IPS-NIHi7 (cell line): ENCODE results near the gene IL13.

Experiments used
- DNase-seq: peaks from one replicate; pipeline ENCODE4 v3.0.0; 2012; ENCODE audit warnings: mixed read lengths; ENCODE audit errors: extremely low spot score

Gene IL13

DNA sequence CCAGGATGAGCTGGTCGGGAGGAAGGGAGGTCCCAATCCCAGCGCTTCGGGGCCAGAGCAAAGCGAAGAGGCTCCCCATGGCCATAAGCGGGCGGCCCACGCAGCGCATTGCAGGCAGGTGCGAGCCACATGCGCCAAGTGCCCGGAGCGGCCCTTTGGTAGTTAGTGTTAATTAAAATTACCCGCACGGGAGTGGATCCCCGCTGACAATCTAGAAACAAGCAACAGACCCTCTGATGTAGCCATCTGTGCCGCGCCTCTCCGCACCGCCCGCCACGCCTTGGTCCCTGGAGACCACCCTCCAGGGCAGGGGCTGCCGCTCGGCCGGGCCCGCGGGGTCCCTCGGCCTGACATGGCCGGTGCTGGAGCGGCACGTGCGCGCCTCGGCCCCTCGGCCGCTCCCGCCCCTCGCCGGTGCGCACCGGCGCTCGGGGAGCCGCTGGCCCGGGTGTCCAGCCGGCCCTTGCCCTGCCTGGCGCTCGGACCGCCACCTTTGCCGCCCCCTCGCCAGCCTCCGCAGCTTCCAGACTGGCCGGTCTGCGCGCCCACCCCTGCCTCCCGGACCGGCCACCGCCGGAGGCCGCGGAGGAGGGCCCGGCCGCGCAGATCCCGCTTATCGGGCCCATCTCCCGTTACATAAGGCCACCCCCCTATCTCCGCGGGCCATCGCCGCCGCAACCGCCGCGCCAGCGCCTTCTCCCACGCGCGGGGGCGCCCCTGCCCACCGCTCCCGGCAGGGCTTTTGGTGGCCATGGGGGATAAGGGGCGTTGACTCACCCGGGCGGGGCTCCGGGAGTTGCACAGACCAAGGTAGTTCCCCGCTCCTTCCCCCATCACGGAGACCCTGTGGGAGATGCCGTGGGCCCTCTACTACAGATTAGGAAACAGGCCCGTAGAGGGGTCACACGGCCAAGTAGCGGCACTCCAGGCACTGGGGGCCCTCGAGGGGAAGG is 1.9 kb upstream of the IL13 start:
- DNase-seq, result peak; percentile 38

DNA sequence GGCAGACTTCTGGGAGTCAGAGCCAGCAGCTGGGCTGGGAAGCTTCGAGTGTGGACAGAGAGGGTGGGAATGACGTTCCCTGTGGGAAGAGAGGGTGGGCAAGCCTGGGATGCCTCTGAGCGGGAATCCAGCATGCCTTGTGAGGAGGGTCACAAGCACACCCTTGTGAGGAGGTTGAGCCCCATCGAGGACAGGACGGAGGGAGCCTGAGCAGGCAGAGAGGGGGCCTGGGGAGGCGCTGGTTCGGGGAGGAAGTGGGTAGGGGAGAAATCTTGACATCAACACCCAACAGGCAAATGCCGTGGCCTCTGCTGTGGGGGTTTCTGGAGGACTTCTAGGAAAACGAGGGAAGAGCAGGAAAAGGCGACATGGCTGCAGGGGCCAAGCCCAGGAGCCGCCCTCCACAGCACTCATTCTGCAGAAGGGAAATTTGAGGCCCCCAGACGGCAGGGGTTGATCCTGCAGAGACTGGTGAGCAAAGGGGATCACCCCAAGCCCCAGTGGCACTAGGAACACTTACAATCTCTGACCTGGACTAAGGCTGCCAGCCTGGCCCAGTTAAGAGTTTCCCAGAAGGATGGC is 1.1 kb upstream of the IL13 start:
- DNase-seq, result no peak

DNA sequence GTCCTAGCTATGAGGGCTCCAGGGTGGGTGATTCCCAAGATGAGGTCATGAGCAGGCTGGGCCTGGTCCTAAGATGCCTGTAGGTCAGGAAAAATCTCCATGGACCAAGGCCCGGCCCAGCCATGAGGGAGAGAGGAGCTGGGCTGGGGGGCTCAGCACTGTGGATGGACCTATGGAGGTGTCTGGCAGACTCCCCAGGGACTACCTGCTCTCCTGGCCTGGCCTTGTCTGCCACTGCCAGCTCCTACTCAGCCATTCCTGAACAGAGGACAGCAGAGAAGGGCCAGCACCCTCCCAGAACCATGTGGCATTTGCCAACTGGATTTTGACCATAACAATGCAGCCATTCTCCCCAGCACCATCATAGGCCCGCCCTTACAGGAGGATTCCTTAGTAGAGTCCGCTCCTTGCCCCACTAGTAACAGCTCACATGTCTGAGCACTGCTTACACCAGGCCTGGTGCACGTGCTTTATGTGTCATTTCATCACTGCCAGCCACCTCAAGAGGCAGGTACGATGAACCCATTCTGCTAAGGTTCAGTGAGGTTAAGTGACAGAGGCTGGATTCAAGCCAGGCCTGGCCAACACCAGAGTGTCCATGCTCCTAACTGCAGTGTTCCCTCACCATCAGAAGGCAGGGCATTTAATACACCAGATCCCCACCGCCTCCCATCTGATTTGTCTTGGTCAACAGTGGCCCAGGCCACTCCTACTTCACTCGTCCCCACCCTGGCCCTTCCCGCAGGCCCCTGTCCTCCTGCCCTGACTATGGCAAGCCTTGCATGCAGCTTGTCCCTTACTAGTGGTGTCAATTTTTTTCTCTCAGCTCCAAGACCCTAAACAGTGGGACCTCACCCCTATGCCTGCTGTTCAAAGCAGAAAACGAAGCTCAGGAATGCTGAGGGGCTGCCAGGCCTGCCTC is 669 bp downstream of the IL13 start:
- DNase-seq, result no peak

DNA sequence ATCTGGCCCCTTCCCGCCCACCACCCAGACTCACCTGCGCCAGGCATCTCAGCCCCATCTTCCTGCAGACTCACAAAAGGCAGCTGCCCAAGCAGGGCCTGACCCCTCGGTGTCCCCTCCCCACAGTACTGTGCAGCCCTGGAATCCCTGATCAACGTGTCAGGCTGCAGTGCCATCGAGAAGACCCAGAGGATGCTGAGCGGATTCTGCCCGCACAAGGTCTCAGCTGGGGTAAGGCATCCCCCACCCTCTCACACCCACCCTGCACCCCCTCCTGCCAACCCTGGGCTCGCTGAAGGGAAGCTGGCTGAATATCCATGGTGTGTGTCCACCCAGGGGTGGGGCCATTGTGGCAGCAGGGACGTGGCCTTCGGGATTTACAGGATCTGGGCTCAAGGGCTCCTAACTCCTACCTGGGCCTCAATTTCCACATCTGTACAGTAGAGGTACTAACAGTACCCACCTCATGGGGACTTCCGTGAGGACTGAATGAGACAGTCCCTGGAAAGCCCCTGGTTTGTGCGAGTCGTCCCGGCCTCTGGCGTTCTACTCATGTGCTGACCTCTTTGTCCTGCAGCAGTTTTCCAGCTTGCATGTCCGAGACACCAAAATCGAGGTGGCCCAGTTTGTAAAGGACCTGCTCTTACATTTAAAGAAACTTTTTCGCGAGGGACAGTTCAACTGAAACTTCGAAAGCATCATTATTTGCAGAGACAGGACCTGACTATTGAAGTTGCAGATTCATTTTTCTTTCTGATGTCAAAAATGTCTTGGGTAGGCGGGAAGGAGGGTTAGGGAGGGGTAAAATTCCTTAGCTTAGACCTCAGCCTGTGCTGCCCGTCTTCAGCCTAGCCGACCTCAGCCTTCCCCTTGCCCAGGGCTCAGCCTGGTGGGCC is 1.9 kb downstream of the IL13 start:
- no peak for DNase-seq

DNA sequence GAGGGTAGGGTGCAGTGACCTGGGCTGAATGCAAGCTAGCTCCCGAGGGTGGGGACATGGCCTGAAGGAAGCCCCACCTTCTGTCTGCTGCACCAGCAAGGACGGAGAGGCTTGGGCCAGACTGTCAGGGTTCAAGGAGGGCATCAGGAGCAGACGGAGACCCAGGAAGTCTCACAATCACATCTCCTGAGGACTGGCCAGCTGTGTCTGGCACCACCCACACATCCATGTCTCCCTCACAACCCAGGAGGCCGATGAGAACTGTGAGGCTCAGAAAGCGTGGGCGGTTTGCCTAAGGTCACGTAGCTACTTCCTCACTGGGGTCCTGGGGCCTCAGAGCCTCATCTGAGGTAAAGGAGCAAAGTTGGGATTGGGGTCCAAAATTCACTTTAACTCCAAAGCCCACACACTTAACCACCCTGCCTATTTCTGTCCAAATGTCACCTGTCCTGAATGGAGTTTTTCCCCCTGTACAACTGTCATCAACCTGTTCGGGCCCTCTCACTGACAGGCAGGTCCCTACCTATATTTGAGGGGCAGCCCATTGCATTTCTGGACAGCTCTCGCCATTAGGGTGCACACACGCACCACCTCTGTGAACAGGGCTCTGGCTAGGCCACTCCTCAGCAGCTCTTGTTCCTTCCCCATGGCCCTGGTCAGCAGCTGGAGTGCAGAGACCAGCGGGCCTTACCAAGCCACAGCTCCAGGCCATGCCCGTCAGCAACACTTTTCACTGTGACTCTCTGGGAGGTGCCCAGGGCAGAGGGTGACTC is 3.4 kb downstream of the IL13 start:
- no peak for DNase-seq

DNA sequence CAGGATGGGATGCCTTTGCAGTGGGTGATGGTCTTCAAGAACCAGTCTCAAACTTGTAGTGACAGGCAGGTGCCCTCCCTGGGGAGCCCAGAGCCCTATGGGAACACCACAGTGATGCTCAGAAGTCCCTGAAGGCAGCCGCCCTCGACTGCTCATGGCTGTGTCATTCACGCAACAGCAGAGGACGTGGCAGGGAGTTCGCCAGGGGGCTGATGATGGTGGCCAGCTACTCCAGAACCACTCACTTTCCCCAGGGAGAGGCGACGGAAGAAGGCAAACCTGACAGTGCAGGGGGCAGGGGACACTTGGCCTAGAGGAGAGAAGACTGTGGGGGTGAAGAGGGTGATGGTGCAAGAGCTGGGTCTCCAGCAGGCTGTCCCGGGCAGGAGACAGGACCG is 4.0 kb downstream of the IL13 start:
- DNase-seq, result no peak

DNA sequence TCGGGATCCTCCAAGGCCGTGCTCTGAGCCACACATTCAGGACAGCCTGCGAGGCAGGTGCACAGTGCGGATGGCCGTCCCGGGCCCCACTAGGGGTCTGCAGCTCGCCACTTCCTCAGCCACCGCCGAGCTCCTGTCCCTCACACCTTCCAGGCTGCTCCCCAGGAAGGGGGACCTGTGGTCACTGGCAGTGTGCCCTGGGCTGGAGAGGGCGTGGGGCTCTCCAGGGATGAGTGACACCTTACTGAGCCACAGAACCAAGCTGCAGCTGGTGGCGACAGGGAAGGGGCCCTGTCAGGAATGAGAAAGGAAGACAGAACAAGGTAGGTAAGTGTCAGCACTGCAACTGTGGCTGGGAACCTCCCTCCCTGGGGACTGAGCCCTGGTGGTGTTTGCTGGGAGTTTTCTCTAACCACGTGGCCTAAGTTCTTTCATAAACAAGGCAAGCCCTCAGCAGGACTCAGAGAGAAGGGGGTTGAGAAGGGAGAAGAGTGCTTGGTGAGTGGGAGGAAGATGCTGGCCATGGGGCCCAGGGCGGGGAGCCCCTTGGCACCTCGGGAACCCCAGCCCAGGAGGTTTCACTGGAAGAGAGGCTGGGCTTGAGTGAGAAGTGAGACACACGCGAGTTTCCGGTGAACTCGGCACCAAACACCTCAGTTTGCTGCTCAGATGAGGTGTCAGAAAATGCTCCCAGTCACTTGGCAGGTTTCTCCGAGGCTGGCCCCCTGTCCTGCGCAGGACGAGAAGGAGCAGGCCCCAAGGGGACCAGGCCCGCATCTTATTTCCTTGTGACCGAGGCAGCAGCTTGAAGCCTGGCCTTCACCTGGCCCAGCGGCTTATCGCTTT is 5.2 kb downstream of the IL13 start:
- no peak for DNase-seq

DNA sequence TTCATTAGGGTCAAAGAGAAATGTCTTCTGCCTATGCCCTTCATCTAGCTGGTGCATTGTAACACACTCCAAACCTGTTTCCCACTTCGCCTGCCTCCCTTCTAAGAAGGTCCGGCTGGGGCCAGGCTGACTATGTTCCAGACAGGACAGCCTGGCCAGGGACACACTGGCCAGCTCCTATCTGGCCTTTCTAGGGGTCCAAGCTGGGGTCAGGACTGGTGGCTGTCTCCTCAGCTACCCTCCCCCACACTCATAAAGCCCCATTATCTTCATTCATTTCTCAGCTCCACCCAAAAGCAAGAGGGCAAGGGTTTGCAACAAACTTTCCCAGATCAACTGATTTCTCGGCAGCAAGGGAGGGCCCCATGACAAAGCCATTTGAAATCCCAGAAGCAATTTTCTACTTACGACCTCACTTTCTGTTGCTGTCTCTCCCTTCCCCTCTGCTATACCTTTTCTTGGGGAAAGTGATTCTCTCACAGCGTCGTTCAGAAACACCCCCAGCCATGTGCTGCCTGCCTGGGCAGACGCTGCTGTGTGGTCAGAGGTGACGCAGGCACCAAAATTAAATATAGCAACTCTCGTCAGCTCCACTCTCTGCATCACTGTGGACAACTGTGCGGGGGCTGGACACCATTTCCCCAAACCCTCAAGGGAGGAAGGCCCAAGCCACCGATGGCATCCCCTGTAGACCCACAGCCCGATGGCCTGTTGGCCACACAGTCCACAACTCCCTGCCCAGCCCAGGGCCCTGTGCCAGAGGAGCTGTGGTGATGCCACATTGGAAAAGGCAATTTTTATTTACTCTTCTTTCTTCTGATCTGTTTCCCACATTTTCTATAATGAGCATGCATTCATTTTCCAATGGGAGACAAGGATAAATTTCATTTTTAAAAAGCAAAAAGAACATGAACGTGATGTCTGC is 6.1 kb downstream of the IL13 start:
- DNase-seq, result no peak

DNA sequence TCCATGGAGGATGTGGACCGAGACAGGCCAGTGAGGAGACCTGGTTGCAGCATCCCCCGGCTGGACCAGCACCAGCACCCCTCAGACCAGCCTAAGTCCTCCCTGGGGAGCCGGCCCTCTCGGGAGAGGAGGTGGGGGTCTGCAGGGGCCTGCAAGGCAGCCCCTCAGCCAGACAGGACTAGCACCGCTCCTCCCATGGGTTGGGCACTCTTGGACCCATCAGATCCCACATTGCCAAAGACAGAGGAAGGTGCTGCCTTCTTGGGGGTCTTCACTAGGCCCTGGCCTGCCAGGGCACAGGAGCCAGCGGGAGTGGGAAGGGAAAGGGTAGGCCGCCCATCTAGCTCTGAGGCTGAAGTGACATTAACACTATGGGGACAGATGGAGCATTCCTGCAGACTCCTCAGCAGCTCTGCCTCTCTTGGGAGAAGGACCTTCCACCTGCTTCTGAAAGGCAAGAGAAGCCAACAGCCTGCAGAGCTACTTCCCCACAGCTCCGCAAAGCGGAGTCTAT is 6.8 kb downstream of the IL13 start:
- DNase-seq, result no peak

DNA sequence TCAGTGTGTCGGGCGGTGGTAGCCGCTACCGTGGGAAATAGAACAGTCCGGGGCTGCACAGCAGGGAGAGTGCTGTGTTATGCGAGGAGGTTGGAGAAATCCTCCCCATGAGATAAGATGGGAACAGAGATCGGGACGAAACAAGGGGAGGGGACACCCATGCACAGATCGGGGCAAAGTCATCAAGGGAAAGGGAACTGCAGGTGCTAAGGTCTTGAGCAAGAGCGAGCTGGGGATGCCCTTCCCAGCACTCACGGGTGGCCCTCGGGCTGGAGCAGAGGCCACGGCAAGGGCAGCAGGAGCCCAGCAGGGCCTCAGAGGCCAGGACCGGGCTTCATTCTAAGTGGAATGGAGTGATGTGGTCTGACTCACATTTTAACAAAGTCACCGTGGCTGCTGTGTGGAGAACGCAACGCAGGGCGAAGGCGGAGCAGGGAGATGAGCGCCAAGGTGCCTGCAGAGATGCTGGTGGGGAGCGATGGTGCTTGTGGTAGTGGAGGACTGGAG is 7.7 kb downstream of the IL13 start:
- no peak for DNase-seq

DNA sequence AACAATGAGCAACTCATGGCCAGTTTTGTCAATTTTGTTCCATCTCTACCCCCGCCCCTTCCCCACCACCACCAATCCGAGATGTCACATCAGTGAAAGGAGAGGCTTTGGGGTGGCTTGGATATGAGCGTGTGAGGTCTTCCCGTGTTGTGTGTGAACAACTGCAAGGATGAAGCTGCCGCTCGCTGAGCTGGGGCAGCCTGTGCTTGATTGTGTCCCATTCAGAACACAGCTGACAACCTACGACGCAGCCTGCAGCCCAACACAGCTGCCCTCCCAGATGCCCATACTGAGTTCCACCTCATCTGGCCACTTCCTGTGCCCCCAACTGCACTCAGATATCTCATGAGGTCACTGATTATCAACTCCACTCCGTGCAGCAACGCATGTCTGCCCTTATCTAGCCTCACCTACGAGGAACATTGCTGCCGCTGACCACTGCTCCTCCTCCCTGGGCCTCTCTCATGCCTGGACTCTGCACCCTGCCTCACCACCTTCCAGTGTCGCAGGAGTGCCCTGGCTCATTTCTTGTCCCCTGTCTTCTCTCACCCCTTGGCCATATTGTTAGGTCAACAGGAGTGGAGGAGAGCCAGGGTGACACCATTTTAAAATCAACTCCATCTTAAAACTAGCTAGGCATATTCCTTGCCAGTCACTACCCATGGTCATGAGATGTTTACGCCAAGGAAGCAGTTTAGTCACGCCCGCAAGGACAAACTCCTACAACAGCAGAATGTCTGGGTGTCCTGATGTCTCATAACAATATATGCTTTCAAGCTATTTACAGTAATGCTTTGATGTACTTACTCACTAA is 8.5 kb downstream of the IL13 start:
- DNase-seq, result no peak

DNA sequence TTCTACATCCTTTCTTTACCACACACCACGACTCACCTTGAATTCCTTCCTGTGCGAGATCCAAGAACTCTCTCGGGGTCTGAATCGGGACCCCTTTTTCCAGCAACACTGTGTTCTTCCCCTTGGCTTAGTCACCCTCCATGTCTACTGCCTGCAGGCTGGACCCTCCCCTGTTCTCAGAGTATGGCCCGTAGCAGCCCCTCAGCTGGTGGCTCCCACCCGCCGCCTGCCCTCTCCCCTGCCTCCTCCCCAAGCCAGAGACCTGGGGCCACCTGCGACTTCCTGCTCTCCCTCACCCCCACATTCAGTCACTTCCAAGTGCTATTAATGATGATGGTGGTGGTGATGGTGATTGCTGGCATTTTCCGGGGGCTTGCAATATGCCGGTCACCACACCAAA is 9.3 kb downstream of the IL13 start:
- DNase-seq, result no peak

DNA sequence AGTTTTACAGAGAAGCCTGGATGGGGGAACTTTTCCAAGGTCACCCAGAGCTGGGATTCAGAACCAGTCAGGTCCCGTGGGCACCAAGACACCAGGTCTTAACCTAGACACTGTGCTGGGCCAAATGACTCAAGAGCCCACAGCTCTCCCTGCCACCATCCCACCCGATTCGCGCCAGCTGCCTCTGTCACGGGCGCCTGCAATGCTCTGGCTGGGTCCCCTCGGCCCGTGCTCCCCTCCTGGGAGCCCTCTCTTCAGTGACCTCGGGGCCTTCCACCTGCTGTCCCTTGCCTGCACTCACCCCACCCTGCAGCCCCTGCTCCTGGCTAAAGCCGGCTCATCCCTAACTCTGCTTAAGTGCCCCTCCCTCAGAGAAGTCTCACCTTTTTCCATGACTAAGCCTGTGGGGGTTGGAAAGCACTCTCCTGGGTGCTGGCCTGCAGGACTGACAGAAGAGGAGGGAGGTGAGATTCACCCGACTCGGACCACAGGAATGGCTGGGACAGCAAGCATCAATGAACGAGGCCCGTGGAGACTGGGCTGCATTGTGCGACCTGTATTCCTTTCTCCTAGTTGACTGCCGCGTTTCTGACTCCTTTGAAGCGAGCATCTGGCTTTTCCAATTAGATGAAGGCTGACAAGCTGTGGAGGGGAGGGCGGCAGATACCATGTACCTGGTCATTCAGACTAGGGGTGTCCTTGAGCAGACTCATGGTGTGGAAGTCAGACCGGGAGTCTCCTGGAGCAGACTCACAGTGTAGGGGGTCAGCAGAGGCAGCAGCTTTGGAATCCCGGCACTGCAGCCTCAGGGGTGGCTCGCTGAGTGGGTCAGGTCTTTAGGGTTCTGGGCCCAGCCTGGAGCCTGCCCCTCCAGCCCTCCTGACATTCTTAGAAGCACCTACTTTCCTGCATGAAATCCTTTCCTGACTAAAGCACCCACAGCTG is 10.1 kb downstream of the IL13 start:
- peak; percentile 22 for DNase-seq

DNA sequence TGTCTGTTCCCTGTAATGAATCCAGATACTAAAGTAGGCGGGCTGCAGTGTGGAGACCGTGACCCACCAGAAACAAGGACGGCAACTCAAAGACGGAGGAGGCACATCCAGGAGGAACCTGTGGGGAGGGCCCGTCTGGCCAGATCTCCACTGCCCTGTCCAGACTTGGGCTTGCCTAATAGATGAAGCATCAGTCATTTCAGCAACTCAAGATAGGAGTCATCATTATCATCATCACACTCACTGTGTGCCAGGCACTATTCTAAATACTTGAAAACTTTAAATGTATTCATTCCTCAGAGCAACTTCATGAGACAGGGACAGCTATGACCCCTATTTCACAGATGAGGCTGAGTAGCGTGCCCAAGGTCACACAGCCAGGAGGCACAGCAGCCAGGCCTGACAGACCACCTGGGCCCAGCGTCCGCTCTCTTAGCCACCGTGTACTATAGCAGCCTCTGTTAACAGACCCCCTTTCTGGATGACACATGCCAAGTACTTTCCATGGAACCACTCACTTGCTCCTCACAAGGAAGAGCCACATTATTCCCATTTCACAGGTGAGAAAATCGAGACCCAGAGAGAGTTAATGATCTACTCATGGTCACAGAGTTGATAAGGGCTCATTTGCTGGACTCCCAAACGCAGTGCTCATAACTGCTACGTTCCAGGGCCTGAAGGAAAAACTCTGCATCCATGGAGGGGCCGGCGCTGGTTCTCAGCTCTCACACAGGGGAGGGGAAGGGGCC is 10.9 kb downstream of the IL13 start:
- no peak for DNase-seq

DNA sequence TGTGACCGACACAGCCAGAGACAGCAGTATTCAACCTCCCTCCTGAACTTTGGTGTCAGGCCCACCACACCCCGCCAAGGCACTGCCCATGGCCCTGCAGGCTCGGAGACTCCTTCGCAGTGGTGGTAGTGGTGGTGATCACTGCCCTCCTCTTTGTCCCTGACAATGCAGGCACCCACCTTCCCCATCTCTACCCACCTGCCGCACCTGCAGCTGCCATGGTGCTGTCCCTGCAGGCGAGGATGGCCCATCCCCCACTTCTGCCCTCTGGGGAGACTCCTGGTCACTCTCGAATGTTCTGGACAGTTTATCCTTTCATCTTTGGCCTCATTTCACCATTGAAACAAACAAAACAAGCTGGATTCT is 11.5 kb downstream of the IL13 start:
- DNase-seq, result no peak
